Natural killer cell treated with Interleukin-12 subunit alpha and Interleukin-12 subunit beta and Interleukin-15 and Interleukin-18, amount 100 ng/mL, for 72 hours (primary cell): ENCODE results near the gene INPP4B. TPM values are rescaled to one million over a fixed set of nuclear protein-coding genes. Genes with fewer than 3 reads are reported as not detected.
A peak's percentile ranks its signal among the peaks of the same experiment; 100 is the strongest.

Source experiments
- ATAC-seq, 2 donors: fragments of 150-1000 bp; cut with Tn5 transposase in 1 of 2; sonication (Bioruptor Pico), chemical (Tn5 transposase) in 1 of 2; 2 replicates each; pipeline ENCODE4 v1.10.0; 2021
- DNase-seq: peaks from one replicate; pipeline ENCODE4 v3.0.0; 2022; ENCODE audit warnings: low spot score
- H3K27ac Mint-ChIP-seq, 2 donors: 1 replicate in 1 of 2; 2 replicates in 1 of 2; pipeline ENCODE4 v1.8.0; 2022; ENCODE audit warnings: mixed read lengths in 2 of 2, mild to moderate bottlenecking in 1 of 2, moderate library complexity in 1 of 2
- H3K27me3 Mint-ChIP-seq, 2 donors: 1 replicate in 1 of 2; 2 replicates in 1 of 2; pipeline ENCODE4 v1.8.0; 2022; ENCODE audit warnings: mixed read lengths in 2 of 2
- H3K36me3 Mint-ChIP-seq: one replicate; pipeline ENCODE4 v1.8.0; 2022; ENCODE audit warnings: mixed read lengths
- H3K4me1 Mint-ChIP-seq, 2 donors: 1 replicate in 1 of 2; 2 replicates in 1 of 2; pipeline ENCODE4 v1.8.0; 2022; ENCODE audit warnings: low read depth in 2 of 2, mixed read lengths in 2 of 2, mild to moderate bottlenecking in 1 of 2
- H3K4me3 Mint-ChIP-seq: one replicate; pipeline ENCODE4 v1.8.0; 2022; ENCODE audit warnings: mixed read lengths
- H3K9me3 Mint-ChIP-seq: 2 replicates; pipeline ENCODE4 v1.8.0; 2022; ENCODE audit warnings: mixed read lengths
- total RNA-seq, 2 donors: library from RNA; stranded (reverse); gene quantifications; one replicate each; pipeline ENCODE4 v1.2.3, GENCODE V29; 2022

Gene INPP4B
- total RNA-seq, 2 donors from 2014 or later, result 3.2 to 25.6 TPM

DNA sequence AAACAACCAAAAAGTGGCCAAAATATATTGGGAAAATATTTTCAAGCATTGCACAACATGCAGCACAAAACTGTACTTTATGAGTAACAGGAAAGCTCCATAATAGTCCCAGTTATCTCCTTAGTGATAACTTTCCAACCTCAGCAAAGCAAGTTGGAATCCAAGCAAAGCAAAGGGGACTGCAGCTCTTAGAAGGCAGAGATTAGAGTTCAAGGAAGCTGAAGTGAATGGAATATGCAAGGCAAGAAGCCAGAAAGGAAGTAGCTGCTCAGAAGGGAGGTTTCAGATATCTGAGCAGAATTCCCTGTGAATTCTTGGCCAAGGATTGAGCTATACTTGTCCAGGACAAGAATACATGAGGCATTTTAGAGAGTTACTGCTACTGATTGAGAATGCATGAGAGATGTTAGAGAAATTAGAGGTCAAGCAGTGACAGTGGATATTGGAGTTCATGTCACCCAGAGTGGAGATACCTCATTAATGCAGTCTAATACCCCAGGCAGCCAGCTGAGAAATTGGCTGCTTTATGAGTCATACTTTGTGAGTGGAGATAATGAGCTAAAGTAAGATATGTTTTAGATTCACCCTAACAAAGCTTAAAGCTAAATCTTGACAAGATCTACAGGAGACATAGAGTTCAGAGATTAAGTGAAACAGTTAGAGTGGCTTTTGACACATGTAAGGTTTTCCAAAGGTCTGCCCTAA lies 102.8 kb downstream of the INPP4B start:
- Mint-ChIP-seq H3K9me3 (peaks cover 12% of the 10 kb centered on the region), H3K36me3 (peaks cover 7% of the 10 kb centered on the region), H3K27ac (no peak overlapping the region)

DNA sequence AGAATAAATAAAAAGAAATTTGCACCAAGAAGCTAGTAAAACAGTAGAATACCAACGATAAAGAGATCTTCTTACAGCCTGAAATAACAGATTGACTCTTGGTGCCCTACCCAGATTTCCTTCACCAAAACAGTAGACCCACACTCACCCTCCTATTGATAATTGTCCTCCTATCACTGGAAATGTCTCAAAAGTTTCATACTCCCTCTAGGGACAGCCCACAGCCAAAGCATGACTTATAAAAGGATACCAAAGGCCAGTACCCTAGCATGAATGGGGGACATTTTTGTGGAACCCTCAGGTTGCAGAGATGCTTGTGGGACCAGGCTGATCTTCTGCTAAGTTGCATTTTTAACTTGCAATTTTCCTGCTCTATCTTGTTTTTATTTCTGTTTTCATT lies 104.1 kb downstream of the INPP4B start:
- Mint-ChIP-seq H3K4me3 (no peak overlapping the region), H3K27me3 (no peaks in the 10 kb centered on the region), H3K4me1 (no peaks in the 10 kb centered on the region), H3K27ac (no peak overlapping the region), H3K9me3 (peaks cover 12% of the 10 kb centered on the region), H3K36me3 (peaks cover 7% of the 10 kb centered on the region)
- no peak for ATAC-seq
- DNase-seq, result no peak

More for the DNA sequence above, 102.8 kb downstream of the INPP4B start:
- Mint-ChIP-seq H3K4me3 (no peak overlapping the region), H3K27me3 (no peaks in the 10 kb centered on the region), H3K4me1 (no peaks in the 10 kb centered on the region)
- DNase-seq (no peak), ATAC-seq (no peak)

- Mint-ChIP-seq H3K27me3 (no peaks in the 10 kb centered on the region), H3K27ac (no peak overlapping the region), H3K9me3 (peaks cover 3% of the 10 kb centered on the region), H3K36me3 (no peaks in the 10 kb centered on the region), H3K4me1 (no peaks in the 10 kb centered on the region), H3K4me3 (no peak overlapping the region)
- no peak for ATAC-seq
- no peak for DNase-seq
Measured at GRCh38 chr4:142728233-142728632, 117.9 kb downstream of the INPP4B start.

DNA sequence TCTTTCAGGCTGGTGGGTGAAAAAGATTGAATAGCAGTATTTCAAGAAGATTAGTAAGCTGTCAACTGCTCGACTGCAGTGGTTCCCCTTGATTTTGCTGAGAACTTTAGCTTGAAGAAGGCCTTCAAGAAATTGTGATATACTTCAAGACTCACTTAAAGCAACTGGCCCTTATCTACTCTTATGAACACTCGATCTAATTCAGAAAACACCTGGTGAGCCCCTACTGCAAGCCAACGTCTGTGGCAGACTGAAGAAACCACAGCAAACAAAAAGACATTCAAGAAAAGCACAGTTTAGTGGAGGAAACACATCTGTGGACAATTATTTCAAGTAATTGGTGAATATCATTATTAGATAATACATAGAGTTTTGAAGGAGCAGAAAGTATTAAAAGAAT lies 119.0 kb downstream of the INPP4B start:
- Mint-ChIP-seq H3K27ac (no peak overlapping the region), H3K4me1 (no peaks in the 10 kb centered on the region), H3K9me3 (peaks cover 3% of the 10 kb centered on the region), H3K4me3 (no peak overlapping the region), H3K36me3 (no peaks in the 10 kb centered on the region), H3K27me3 (no peaks in the 10 kb centered on the region)
- ATAC-seq, result no peak
- no peak for DNase-seq

- H3K27ac Mint-ChIP-seq, result no peak overlapping the region
- no peaks in the 10 kb centered on the region for H3K36me3 Mint-ChIP-seq
- ATAC-seq, result no peak
- no peak for DNase-seq
- H3K27me3 Mint-ChIP-seq, result no peaks in the 10 kb centered on the region
- peaks cover 3% of the 10 kb centered on the region for H3K9me3 Mint-ChIP-seq
- no peak overlapping the region for H3K4me3 Mint-ChIP-seq
- no peaks in the 10 kb centered on the region for H3K4me1 Mint-ChIP-seq
Measured at GRCh38 chr4:142725886-142726285, 120.2 kb downstream of the INPP4B start.

DNA sequence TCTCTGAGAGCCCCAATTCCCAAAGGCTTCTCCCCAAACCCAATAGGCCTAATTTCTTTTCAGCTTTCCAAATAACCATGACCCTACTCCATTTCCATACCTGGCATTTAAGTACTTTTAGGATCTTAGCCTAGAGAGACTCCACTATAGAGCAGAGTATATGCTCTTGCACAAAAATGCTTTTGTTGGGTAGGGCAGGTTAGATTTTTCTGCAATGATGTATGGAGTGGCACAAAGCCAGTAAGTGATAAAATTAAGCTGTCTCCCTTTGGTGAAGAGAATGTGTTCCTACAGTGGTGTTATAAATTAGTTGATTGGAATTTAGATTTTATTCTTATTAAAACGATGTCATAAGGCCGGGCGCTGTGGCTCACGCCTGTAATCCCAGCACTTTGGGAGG lies 124.9 kb downstream of the INPP4B start:
- Mint-ChIP-seq H3K4me1 (no peaks in the 10 kb centered on the region), H3K4me3 (no peak overlapping the region), H3K9me3 (no peaks in the 10 kb centered on the region), H3K36me3 (no peaks in the 10 kb centered on the region), H3K27me3 (no peaks in the 10 kb centered on the region), H3K27ac (no peak overlapping the region)
- ATAC-seq (no peak), DNase-seq (no peak)

- ATAC-seq, result no peak
- H3K27me3 Mint-ChIP-seq, result no peaks in the 10 kb centered on the region
- no peaks in the 10 kb centered on the region for H3K36me3 Mint-ChIP-seq
- no peak overlapping the region for H3K4me3 Mint-ChIP-seq
- H3K4me1 Mint-ChIP-seq, result no peaks in the 10 kb centered on the region
- H3K27ac Mint-ChIP-seq, result no peak overlapping the region
- no peaks in the 10 kb centered on the region for H3K9me3 Mint-ChIP-seq
- DNase-seq, result no peak
Measured at GRCh38 chr4:142719854-142720541, 126.1 kb downstream of the INPP4B start.

- Mint-ChIP-seq H3K36me3 (no peaks in the 10 kb centered on the region), H3K27ac (no peak overlapping the region), H3K9me3 (no peaks in the 10 kb centered on the region), H3K27me3 (no peaks in the 10 kb centered on the region), H3K4me3 (no peak overlapping the region), H3K4me1 (no peaks in the 10 kb centered on the region)
- DNase-seq (no peak), ATAC-seq (no peak)
Measured at GRCh38 chr4:142718981-142719380, 127.1 kb downstream of the INPP4B start.

GRCh38 chr4:142715727-142716126 lies 130.4 kb downstream of the INPP4B start:
- Mint-ChIP-seq H3K4me3 (no peak overlapping the region), H3K4me1 (no peaks in the 10 kb centered on the region), H3K27me3 (no peaks in the 10 kb centered on the region), H3K36me3 (no peaks in the 10 kb centered on the region), H3K27ac (no peak overlapping the region), H3K9me3 (peaks cover 9% of the 10 kb centered on the region)
- no peak for ATAC-seq
- no peak for DNase-seq

GRCh38 chr4:142713282-142714030 lies 132.6 kb downstream of the INPP4B start:
- Mint-ChIP-seq H3K4me1 (no peaks in the 10 kb centered on the region), H3K9me3 (peaks cover 10% of the 10 kb centered on the region), H3K4me3 (no peak overlapping the region), H3K27ac (peak overlapping the region in 1 of 2 donors; percentile 5), H3K27me3 (no peaks in the 10 kb centered on the region), H3K36me3 (no peaks in the 10 kb centered on the region)
- DNase-seq (no peak), ATAC-seq (no peak)

- H3K9me3 Mint-ChIP-seq, result peaks cover 16% of the 10 kb centered on the region
Measured at GRCh38 chr4:142708231-142708630, 137.9 kb downstream of the INPP4B start.

GRCh38 chr4:142707401-142707800 lies 138.7 kb downstream of the INPP4B start:
- no peaks in the 10 kb centered on the region for H3K27me3 Mint-ChIP-seq
- H3K4me3 Mint-ChIP-seq, result no peak overlapping the region
- DNase-seq, result no peak
- H3K27ac Mint-ChIP-seq, result no peak overlapping the region
- ATAC-seq, result no peak
- peaks cover 0 to 6% of the 10 kb centered on the region in 2 donors for H3K4me1 Mint-ChIP-seq
- no peaks in the 10 kb centered on the region for H3K36me3 Mint-ChIP-seq
- peaks cover 11% of the 10 kb centered on the region for H3K9me3 Mint-ChIP-seq

More at GRCh38 chr4:142708231-142708630, 137.9 kb downstream of the INPP4B start:
- Mint-ChIP-seq H3K27ac (no peak overlapping the region), H3K4me3 (no peak overlapping the region), H3K27me3 (no peaks in the 10 kb centered on the region), H3K4me1 (peaks cover 0 to 6% of the 10 kb centered on the region in 2 donors), H3K36me3 (no peaks in the 10 kb centered on the region)
- ATAC-seq, result no peak
- no peak for DNase-seq

- Mint-ChIP-seq H3K4me3 (no peak overlapping the region), H3K9me3 (peaks cover 11% of the 10 kb centered on the region), H3K27ac (no peak overlapping the region), H3K36me3 (no peaks in the 10 kb centered on the region), H3K27me3 (no peaks in the 10 kb centered on the region), H3K4me1 (peaks cover 0 to 6% of the 10 kb centered on the region in 2 donors)
- no peak for ATAC-seq
- DNase-seq, result no peak
Measured at GRCh38 chr4:142706381-142706780, 139.7 kb downstream of the INPP4B start.

DNA sequence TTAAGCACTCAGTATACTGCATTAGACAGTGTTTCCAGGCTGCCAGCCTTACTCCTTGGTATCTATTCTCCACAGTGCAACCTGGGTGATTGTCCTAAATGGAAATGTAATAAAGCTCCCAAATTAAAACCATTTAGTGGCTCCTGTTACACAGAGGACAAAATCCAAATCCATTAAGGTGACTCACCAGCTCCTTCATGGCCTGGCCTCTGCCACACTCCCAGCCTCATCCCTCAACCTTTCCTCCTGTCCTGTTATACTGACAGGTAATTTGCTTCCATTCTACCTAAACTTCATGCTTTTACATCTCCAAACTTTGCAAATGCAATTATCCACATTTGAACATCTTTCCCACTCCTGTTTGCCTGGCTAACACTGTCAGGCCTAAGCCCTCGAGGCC lies 140.3 kb downstream of the INPP4B start:
- Mint-ChIP-seq H3K36me3 (no peaks in the 10 kb centered on the region), H3K27ac (no peak overlapping the region), H3K4me1 (peaks cover 0 to 6% of the 10 kb centered on the region in 2 donors), H3K27me3 (no peaks in the 10 kb centered on the region), H3K4me3 (no peak overlapping the region), H3K9me3 (peaks cover 9% of the 10 kb centered on the region)
- no peak for ATAC-seq
- DNase-seq, result no peak
